ENCODE results near the gene ASCL5.

Gene ASCL5

GRCh38 chr1:201153474-201154388 lies 26.7 kb upstream of the ASCL5 start:
- DNase-seq = peak; percentile 52

- peak; percentile 61 for DNase-seq
Measured at GRCh38 chr1:201149400-201149799, 22.4 kb upstream of the ASCL5 start.

- DNase-seq = no peak
Measured at GRCh38 chr1:201147396-201148015, 20.5 kb upstream of the ASCL5 start.

GRCh38 chr1:201146626-201147390 lies 19.8 kb upstream of the ASCL5 start:
- DNase-seq = no peak

- no peak for DNase-seq
Measured at GRCh38 chr1:201145816-201146215, 18.8 kb upstream of the ASCL5 start.

- no peak for DNase-seq
Measured at GRCh38 chr1:201145132-201145531, 18.1 kb upstream of the ASCL5 start.

- no peak for DNase-seq
Measured at GRCh38 chr1:201144701-201145100, 17.7 kb upstream of the ASCL5 start.

- DNase-seq = no peak
Measured at GRCh38 chr1:201143726-201144635, 17.0 kb upstream of the ASCL5 start.

- DNase-seq = no peak
Measured at GRCh38 chr1:201142849-201143725, 16.1 kb upstream of the ASCL5 start.

GRCh38 chr1:201142011-201142848 lies 15.2 kb upstream of the ASCL5 start:
- no peak for DNase-seq

- no peak for DNase-seq
Measured at GRCh38 chr1:201141418-201141817, 14.4 kb upstream of the ASCL5 start.

- no peak for DNase-seq
Measured at GRCh38 chr1:201140941-201141260, 13.9 kb upstream of the ASCL5 start.

GRCh38 chr1:201140235-201140940 lies 13.4 kb upstream of the ASCL5 start:
- no peak for DNase-seq

- no peak for DNase-seq
Measured at GRCh38 chr1:201139756-201140155, 12.8 kb upstream of the ASCL5 start.

GRCh38 chr1:201139306-201139705 lies 12.3 kb upstream of the ASCL5 start:
- no peak for DNase-seq

GRCh38 chr1:201138311-201138840 lies 11.4 kb upstream of the ASCL5 start:
- DNase-seq = no peak

GRCh38 chr1:201137579-201138310 lies 10.8 kb upstream of the ASCL5 start:
- no peak for DNase-seq

GRCh38 chr1:201137024-201137392 lies 10.0 kb upstream of the ASCL5 start:
- no peak for DNase-seq

Data from COR-L47 (cell line).